Measurements from ENCODE around the gene TM9SF1. TPM values are rescaled to one million over a fixed set of nuclear protein-coding genes. Genes with fewer than 3 reads are reported as not detected.

The TM9SF1 gene
- total RNA-seq, 1 donor from 2014 or later: 48.9 TPM

DNA sequence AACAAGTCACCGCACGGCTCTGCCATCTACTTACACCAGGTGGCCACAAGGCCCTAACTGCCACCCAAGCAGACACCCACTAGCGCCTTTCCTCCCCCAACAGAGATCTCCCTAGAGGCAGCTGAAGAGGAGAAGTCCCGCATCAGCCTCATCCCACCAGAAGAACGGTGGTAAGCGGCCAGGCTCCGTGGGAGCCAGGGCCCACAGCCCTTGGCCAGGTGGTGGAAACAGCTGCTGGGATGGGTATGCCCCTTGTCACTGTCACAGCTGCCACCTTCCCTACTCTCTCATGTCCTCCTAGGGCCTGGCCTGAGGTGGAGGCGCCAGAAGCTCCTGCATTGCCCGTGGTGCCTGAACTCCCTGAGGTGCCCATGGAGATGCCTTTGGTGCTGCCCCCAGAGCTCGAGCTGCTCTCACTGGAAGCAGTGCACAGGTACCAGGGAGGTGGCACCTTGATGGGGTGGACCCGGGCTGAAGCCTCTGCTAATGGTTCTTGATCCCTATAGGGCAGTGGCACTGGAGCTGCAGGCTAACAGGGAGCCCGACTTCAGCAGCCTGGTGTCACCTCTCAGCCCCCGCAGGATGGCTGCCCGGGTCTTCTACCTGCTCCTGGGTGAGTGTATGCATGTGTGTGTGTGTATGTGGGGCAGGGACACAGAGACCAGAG, 15.8 kb downstream of the TM9SF1 start:
- DNase-seq (ENCODE audit: low read depth, low spot score): no peak

GRCh38 chr14:24178399-24179178, 16.7 kb downstream of the TM9SF1 start:
- no peak for DNase-seq (ENCODE audit: low read depth, low spot score)

- no peak for DNase-seq (ENCODE audit: low read depth, low spot score)
Observed at GRCh38 chr14:24177891-24178290, 17.4 kb downstream of the TM9SF1 start.

- no peak for DNase-seq (ENCODE audit: low read depth, low spot score)
Observed at GRCh38 chr14:24177041-24177825, 18.0 kb downstream of the TM9SF1 start.

GRCh38 chr14:24176599-24176998, 18.6 kb downstream of the TM9SF1 start:
- no peak for DNase-seq (ENCODE audit: low read depth, low spot score)

GRCh38 chr14:24172871-24173281, 22.4 kb downstream of the TM9SF1 start:
- DNase-seq (ENCODE audit: low read depth, low spot score): no peak

DNA sequence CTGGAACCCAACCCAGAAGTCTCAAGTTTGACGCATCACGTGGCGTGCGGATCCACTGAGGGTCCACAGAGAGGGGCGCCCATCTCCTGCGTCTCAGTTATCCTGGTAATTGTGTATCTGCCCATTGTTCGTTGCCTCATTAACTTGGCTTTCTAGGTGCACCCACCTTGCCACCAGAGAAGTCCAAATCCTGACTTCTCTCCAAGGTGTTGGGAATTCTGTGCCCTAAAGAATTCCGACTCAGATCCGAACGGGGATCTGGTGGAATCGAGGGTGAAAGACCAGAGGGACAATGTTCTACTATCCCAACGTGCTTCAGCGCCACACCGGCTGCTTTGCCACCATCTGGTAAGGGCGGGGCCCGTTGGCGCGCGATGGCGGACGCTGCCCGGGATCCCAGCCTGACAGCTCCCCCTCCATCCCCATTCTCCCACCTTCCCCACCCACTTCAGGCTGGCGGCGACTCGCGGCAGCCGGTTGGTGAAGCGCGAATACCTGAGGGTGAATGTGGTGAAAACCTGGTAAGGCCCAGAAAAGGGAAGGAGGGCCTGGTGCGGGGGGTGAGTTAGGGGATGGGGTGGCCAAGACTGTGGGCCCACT, 22.9 kb downstream of the TM9SF1 start:
- no peak for DNase-seq (ENCODE audit: low read depth, low spot score)

DNA sequence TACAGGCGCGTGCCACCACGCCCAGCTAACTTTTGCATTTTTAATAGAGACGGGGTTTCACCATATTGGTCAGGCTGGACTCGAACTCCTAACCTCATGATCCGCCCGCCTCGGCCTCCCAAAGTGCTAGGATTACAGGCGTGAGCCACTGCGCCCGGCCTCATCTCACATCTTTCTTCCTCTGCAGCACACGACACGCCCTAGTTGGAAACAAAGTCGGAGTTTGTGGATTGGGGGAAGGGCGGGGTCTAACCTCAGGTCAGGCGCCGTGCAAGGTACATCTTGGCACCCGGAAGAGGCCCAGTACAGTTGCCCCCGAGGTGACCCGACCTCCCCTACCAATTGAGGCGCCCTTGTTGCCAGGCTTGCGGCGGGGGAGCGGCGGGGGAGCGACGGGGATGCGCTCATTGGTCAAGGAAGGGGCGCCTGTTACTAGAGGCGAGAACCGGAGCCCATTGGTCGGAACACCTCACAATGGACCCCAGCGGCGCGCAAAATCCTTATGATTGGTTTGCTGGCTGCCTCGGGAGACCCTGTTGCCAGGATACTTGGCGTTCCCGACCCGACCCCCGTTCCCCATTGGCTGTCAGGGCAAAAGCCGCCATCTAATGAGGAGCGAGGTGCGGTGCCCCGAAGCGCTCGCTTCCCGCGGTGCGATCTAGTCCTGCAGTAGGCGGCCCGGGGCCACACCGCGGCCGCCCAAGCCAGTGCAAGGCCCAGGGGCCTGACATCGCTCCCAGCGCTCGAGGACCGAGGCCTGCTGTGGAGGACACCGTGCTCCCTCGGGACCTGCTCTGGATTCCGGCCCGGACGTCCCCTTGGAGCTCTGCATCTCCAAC, 23.6 kb downstream of the TM9SF1 start, which contains the start of gene REC8:
REC8 (plus strand) TSS at position 659 of the 839 bp plus-strand sequence. CDS start 473 bp downstream, outside the sequence.
- DNase-seq (ENCODE audit: low read depth, low spot score): no peak

DNA sequence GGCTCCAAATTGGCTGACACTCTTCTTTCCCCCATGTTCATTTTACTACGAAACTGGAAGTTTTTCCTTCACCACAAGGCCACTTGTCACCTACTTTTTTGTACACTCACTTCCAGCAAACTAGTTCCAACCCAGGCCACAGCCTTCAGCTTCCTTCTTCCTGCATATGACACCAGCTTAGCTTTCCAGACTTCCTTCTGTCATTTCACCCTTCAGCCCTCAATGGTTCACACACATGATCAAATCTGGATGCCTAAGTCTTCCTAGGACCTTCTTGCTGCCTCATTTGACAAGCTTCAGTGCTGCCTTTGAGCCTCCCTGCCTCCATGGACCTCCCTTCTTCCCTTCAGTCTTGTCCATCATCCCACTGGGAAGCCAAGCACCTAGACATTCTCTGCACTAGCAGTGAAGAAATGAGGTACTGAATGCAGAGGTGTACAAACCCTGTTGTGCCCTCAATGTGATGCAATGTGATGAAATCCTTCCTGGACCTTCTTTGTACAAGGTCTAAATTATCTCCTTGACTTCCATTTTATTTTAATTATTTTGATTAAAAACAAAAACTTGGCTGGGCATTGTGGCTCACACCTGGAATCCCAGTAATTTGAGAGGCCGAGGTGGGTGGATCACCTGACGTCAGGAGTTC, 27.6 kb downstream of the TM9SF1 start:
- DNase-seq (ENCODE audit: low read depth, low spot score): no peak

DNA sequence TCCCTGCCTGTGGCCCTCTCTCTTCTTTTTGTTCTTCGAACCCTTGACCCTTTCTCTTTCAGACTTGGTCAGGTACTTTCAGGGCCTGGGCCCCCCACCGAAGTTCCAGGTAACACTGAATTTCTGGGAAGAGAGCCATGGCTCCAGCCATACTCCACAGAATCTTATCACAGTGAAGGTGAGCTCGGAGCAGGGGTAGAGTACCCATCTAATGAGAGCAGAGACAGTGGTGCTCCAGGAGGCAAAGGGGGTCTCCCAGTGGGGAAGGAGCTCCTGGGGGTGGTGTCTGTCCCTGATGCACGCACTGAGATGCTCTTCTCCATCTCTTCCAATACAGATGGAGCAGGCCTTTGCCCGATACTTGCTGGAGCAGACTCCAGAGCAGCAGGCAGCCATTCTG, 29.5 kb downstream of the TM9SF1 start:
- no peak for DNase-seq (ENCODE audit: low read depth, low spot score)

DNA sequence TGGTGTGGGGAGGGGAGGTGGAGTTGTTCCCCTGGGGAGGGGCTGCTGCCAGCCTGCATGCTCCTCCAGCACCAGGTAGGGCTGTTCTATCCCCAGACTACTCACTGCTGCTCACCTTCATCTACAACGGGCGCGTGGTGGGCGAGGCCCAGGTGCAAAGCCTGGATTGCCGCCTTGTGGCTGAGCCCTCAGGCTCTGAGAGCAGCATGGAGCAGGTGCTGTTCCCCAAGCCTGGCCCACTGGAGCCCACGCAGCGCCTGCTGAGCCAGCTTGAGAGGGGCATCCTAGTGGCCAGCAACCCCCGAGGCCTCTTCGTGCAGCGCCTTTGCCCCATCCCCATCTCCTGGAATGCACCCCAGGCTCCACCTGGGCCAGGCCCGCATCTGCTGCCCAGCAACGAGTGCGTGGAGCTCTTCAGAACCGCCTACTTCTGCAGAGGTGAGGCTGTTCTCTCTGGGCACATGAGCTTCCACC, 30.7 kb downstream of the TM9SF1 start:
- DNase-seq (ENCODE audit: low read depth, low spot score): no peak

DNA sequence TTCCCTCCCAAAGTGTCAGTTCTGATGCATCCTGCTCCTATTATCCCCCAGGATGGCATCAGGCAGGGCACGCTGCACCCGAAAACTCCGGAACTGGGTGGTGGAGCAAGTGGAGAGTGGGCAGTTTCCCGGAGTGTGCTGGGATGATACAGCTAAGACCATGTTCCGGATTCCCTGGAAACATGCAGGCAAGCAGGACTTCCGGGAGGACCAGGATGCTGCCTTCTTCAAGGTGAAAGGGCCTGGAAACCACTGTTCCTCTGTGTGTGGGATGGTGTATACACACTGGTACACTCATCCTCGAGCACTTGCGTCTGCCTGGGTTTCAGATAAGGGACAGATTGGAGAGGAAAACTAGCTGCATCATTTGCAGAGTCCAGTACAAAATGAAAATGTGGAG, 33.1 kb downstream of the TM9SF1 start:
- DNase-seq (ENCODE audit: low read depth, low spot score): no peak

GRCh38 chr14:24160850-24161804, 34.1 kb downstream of the TM9SF1 start, which contains the start of gene IRF9:
IRF9 (plus strand) TSS chr14:24161265; CDS start chr14:24162145, 880 bp downstream.
- DNase-seq (ENCODE audit: low read depth, low spot score): peak; percentile 80

DNA sequence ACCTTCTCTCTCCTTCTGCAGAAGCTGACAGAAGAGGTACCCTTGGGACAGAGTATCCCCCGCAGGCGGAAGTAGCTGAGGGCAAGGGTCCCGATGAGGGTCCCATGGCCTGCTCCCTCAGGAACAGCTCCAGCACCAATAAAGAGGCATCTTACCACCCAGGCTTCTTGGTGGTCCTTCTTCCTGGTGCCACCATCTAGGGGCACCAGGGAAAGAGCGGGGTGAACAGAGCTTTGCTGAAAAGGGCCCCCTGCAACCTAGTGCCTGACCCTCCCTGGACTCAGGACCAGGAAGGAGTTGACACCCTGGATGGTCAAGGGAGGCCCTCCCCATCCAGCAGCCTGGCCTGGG, 34.8 kb downstream of the TM9SF1 start:
- DNase-seq (ENCODE audit: low read depth, low spot score): no peak

GRCh38 chr14:24159777-24160498, 35.3 kb downstream of the TM9SF1 start:
- no peak for DNase-seq (ENCODE audit: low read depth, low spot score)

DNA sequence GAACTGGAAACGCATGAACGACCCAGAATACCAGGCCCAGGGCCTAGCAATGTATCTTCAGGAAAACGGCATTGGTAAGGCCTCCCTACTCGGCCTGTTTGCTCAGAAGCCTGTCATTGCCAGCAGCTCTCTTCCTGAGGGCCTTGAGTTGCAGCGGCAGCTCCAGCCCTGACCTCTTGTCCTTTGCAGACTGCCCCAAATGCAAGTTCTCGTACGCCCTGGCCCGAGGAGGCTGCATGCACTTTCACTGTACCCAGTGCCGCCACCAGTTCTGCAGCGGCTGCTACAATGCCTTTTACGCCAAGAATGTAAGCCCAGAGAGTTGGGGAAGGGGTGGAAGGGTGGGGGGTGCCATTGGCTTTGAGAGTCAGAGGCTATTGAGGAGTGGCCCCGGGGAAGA, 37.9 kb downstream of the TM9SF1 start:
- no peak for DNase-seq (ENCODE audit: low read depth, low spot score)

DNA sequence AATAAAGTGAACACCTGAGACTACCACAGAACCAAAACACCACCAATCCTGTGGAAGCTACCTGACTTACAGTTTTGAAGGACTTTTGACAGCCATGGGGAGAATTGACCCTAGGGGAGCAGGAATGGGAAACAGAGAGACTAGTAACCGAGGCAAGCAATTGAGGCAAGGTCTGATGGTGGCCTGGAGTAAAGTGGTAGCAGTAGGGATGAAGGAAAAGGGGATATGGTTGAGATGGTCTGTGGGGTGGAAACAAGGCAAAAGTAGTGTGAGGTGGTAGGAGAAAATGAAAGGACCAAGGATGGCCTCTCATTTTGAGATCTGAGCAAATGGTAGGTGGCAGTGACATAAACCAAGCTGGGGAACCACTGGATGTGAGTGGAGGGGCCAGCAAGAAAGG, 38.4 kb downstream of the TM9SF1 start:
- no peak for DNase-seq (ENCODE audit: low read depth, low spot score)

DNA sequence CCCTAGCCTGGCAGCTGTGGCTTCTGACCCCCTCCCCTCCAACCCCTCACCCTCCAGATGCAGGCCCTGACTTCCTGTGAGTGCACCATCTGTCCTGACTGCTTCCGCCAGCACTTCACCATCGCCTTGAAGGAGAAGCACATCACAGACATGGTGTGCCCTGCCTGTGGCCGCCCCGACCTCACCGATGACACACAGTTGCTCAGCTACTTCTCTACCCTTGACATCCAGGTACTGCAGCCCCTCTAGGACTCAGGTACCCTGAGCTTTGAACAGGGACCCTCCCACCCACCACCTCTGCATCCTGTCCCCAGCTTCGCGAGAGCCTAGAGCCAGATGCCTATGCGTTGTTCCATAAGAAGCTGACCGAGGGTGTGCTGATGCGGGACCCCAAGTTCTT, 40.1 kb downstream of the TM9SF1 start:
- DNase-seq (ENCODE audit: low read depth, low spot score): no peak

Data from pulmonary artery endothelial cell (primary cell).